GM23248 (cell line): ENCODE results near the gene FAM162B.

ENCODE experiments used
- EZH2 ChIP-seq: fragments of 200-600 bp; sonication (generic); IDR thresholded peaks from 2 replicates; pipeline ENCODE4 v1.6.1; 2018; ENCODE audit warnings: antibody characterized with exemption, mild to moderate bottlenecking; ENCODE audit not compliant: insufficient read depth, poor library complexity, severe bottlenecking
- EZH2phosphoT487 ChIP-seq: fragments of 200-600 bp; sonication (generic); IDR thresholded peaks from 2 replicates; pipeline ENCODE4 v1.6.1; 2018; ENCODE audit warnings: antibody characterized with exemption, moderate library complexity, mild to moderate bottlenecking, low read depth; ENCODE audit not compliant: insufficient read depth

DNA sequence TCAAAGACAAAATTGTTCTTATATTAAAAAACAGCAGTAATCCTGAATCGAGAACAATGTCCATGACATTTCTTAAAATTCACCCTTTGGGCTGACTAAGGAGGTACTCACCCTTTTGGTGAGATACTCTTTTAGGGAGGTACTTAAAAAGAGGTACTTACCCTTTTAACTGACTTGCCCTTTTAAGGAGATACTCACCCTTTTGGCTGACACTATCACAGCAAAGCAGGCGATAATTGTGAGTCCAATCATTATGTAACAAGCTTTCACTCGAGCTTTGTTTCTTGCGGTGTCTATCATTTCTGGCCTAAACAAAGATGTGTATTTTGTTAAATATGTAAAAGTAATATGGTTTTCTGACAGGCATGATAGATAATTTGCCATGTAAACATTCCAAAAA, 3.7 kb downstream of the FAM162B start:
- no peak for TF ChIP-seq EZH2
- TF ChIP-seq EZH2phosphoT487: no peak
